NT2/D1 (cell line): Measurements from ENCODE around the gene ADPRH.

ENCODE experiments used
- SUZ12 ChIP-seq: IDR thresholded peaks from 2 replicates; pipeline ENCODE4 v1.6.1; 2011; ENCODE audit not compliant: insufficient read length, insufficient read depth; ENCODE audit errors: extremely low read depth
- YY1 ChIP-seq: IDR thresholded peaks from 2 replicates; pipeline ENCODE4 v1.6.1; 2011; ENCODE audit not compliant: insufficient read length, insufficient read depth
- ZNF274 ChIP-seq: IDR thresholded peaks from 2 replicates; pipeline ENCODE4 v1.6.1; 2011; ENCODE audit warnings: mild to moderate bottlenecking, low read depth, low read length

DNA sequence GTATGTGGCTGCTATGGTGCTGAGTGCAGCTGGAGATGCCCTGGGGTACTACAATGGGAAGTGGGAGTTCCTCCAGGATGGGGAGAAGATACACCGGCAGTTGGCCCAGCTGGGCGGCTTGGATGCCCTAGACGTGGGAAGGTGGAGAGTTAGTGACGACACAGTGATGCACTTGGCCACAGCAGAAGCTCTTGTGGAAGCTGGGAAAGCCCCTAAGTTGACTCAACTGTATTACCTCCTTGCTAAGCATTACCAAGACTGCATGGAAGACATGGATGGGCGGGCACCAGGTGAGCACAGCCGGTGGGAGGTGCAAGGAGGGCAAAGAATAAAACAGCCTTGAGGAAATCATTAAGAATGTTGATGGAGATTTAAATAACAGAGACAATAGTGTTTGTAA, 2.9 kb downstream of the ADPRH start:
- no peak for TF ChIP-seq YY1
- TF ChIP-seq SUZ12: no peak
- no peak for TF ChIP-seq ZNF274
